Pancreas (tissue), 10 donors: Measurements from ENCODE around the gene HIBADH. TPM values are rescaled to one million over a fixed set of nuclear protein-coding genes. Genes with fewer than 3 reads are reported as not detected.

Experiments used
- ATAC-seq, 4 donors: fragments of 200-7000 bp; cut with Tn5 transposase; one replicate each; pipeline versions ENCODE4 v1.8.0 to v1.9.1; 2020; ENCODE audit warnings: mild to moderate bottlenecking in 4 of 4, moderate library complexity in 4 of 4
- DNase-seq, 6 donors: peaks; one replicate each; pipeline ENCODE4 v3.0.0-alpha.2; 2020
- FAIRE-seq: peaks from 2 replicates; lab custom pipeline; 2012; peaks lifted over from hg19 to GRCh38; lab: Jason Lieb, UNC
- H3K27ac ChIP-seq, 4 donors: fragments of 200-600 bp; sonication (generic); 1 replicate in 3 of 4; 2 replicates in 1 of 4; pipeline versions ENCODE4 v1.5.0 to v1.8.0; 2020
- H3K27me3 ChIP-seq, 4 donors: fragments of 200-600 bp; one replicate each; pipeline ENCODE4 v1.8.0; 2021
- H3K36me3 ChIP-seq, 3 donors: fragments of 200-600 bp; sonication (generic) in 1 of 3; one replicate each; pipeline versions ENCODE4 v1.5.0 to v1.8.0; 2020 to 2021
- H3K4me1 ChIP-seq, 3 donors: fragments of 200-600 bp; one replicate each; pipeline ENCODE4 v1.8.0; 2021
- H3K4me3 ChIP-seq, 4 donors: fragments of 200-600 bp; sonication (generic) in 2 of 4; one replicate each; pipeline versions ENCODE4 v1.5.0 to v1.8.0; 2020 to 2021
- H3K9me3 ChIP-seq, 4 donors: fragments of 200-600 bp; one replicate each; pipeline ENCODE4 v1.8.0; 2021
- WGBS, 2 donors: extraction: QIAGEN DNeasy Blood & Tissue Kit; methylation state at CpG; one replicate each; pipeline ENCODE4 v1.1.7; 2013; 5-methylcytosine and 5-hydroxymethylcytosine counted together
- intact Hi-C, 3 donors: fragments of 100-400 bp; cut with DNase I; formaldehyde crosslinking; loops; one replicate each; pipeline versions ENCODE4 v1.11.1 to v1.14.2; 2022
- polyA plus RNA-seq, 2 donors: library from polyadenylated mRNA; stranded (reverse); fragments of 200-250 nt; gene quantifications; one replicate each; pipeline ENCODE4 v1.2.3, GENCODE V29; 2013
- total RNA-seq, 6 donors: library from RNA; stranded (reverse); fragmentation: NEBNext Ultra II Directional in 4 of 6; extraction: Animal tissue kit (Norgen Biotek cat#: 25700) in 4 of 6; gene quantifications; one replicate each; pipeline versions ENCODE4 v1.2.1 to v1.2.4, GENCODE V29; 2021 to 2023
- TF ChIP-seq, protein P1 (sequence below), 4 donors: fragments of 200-600 bp; sonication (generic) in 3 of 4; IDR thresholded peaks; one replicate each; pipeline versions ENCODE4 v1.5.0 to v1.8.0; 2021; ENCODE audit warnings: antibody characterized with exemption in 4 of 4
- donor health status: healthy with polysubstance abuse.
- donor health status: DM: no; HTN: no; CAD: no; lungs with moderate emphysema.
- donor health status: DM: no; HTN: no; CAD: no.
- donor health status: control.
- donor health status: control.
- donor health status: Bipolar disorder and iron deficiency.
- donor health status: DM: yes; HTN: yes; CAD: no.
- donor health status: DM: no; HTN: no; CAD: no.
- donor health status: DM: no; HTN: no; CAD: no.
- donor health status: DM: yes; HTN: yes; CAD: no.

The HIBADH gene
- total and polyA plus RNA-seq, 8 donors, result 10.2 to 23.3 (median 14.2) TPM

GRCh38 chr7:27603813-27604212 is 58.9 kb downstream of the HIBADH start:
- ATAC-seq (no peak), DNase-seq (no peak), FAIRE-seq (peak; percentile 13)
- Histone ChIP-seq H3K27me3 (no peaks in the 10 kb centered on the region), H3K4me1 (peaks cover 0 to 8% (median 0%) of the 10 kb centered on the region in 3 donors), H3K4me3 (no peak overlapping the region), H3K36me3 (no peaks in the 10 kb centered on the region), H3K27ac (no peak overlapping the region), H3K9me3 (no peaks in the 10 kb centered on the region)
- TF ChIP-seq, protein P1, sequence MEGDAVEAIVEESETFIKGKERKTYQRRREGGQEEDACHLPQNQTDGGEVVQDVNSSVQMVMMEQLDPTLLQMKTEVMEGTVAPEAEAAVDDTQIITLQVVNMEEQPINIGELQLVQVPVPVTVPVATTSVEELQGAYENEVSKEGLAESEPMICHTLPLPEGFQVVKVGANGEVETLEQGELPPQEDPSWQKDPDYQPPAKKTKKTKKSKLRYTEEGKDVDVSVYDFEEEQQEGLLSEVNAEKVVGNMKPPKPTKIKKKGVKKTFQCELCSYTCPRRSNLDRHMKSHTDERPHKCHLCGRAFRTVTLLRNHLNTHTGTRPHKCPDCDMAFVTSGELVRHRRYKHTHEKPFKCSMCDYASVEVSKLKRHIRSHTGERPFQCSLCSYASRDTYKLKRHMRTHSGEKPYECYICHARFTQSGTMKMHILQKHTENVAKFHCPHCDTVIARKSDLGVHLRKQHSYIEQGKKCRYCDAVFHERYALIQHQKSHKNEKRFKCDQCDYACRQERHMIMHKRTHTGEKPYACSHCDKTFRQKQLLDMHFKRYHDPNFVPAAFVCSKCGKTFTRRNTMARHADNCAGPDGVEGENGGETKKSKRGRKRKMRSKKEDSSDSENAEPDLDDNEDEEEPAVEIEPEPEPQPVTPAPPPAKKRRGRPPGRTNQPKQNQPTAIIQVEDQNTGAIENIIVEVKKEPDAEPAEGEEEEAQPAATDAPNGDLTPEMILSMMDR (IDR thresholded peaks at IDR 0.05), result no peak
- WGBS, 2 donors, result 98 to 99% methylated on average over 2 of the region's 2 CpGs
- intact Hi-C loops, result no loop called here

DNA sequence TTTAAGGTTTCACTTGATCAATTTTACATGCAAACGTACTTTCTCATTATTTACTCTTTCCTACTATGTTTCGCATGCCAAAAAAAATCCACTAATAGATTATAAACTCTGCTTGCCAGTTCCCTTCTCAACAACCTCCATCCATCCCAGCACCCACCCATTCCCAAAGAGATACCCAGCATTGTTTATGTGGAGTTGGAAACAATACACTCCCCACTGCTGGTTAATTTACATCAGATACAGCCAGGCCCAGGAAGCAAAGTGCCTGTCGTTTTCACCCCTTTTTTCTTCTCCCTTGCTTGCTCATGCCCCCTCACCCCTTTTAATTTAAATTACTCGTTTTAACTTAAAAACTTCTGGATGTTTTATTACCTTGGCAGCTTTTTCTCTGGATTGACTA is 59.9 kb downstream of the HIBADH start:
- H3K9me3 ChIP-seq, result no peaks in the 10 kb centered on the region
- no peaks in the 10 kb centered on the region for H3K27me3 ChIP-seq
- FAIRE-seq, result no peak
- 64 to 69% methylated on average over 4 of the region's 4 CpGs for WGBS, 2 donors
- DNase-seq, result no peak
- peaks cover 0 to 6% (median 0%) of the 10 kb centered on the region in 3 donors for H3K4me1 ChIP-seq
- H3K27ac ChIP-seq, result no peak overlapping the region
- intact Hi-C loops, result no loop called here
- ATAC-seq, result no peak
- H3K4me3 ChIP-seq, result no peak overlapping the region
- H3K36me3 ChIP-seq, result no peaks in the 10 kb centered on the region
- TF ChIP-seq, protein P1 (IDR thresholded peaks at IDR 0.05), result no peak

DNA sequence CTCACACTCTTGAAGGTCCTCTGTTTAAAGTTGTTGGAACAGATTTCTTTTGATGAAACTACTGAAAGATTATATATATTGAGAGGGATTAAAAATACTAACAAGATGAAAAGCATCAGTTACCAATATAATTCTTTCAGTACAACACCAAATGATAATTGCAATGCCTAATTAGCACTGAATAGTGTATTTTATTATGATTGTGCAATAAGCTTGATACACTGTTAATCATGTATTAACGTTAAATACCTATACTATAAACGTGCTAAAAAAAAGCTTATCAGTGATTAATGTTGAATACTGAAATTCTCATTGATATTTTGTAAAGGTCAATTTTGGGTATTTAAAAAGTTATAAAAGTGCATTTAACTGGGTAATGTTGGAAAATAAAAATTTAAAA is 61.5 kb downstream of the HIBADH start:
- Histone ChIP-seq H3K36me3 (no peaks in the 10 kb centered on the region), H3K27ac (no peak overlapping the region), H3K27me3 (no peaks in the 10 kb centered on the region), H3K4me3 (no peak overlapping the region), H3K4me1 (peaks cover 0 to 4% (median 0%) of the 10 kb centered on the region in 3 donors), H3K9me3 (no peaks in the 10 kb centered on the region)
- TF ChIP-seq, protein P1 (IDR thresholded peaks at IDR 0.05), result no peak
- WGBS, 2 donors, result 71 to 79% methylated on average over 2 of the region's 2 CpGs
- intact Hi-C loops, result no loop called here
- ATAC-seq, result no peak
- no peak for FAIRE-seq
- no peak for DNase-seq

DNA sequence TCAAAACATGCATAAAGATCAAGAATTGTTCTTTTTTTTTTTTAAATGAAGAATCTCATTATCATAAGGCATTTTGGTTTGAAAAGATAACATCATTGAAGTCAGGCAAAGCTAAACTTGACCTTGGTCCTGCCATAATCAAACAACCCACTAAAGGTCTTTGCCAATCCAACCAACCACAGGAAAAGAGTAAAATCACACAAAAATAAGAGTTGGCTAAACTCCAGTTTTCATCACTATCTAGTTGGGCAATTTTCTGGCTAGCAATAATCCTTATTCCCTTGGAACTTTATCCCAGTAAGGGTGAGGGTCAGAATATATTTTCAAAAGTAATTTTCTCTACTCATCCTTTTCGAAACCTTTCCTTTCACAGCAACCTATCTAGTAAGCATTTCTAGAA is 62.4 kb downstream of the HIBADH start:
- no peaks in the 10 kb centered on the region for H3K27me3 ChIP-seq
- TF ChIP-seq, protein P1 (IDR thresholded peaks at IDR 0.05), result no peak
- DNase-seq (no peak), FAIRE-seq (no peak), ATAC-seq (no peak)
- no peak overlapping the region for H3K4me3 ChIP-seq
- intact Hi-C loops, result no loop called here
- no peaks in the 10 kb centered on the region for H3K36me3 ChIP-seq
- no peaks in the 10 kb centered on the region for H3K9me3 ChIP-seq
- no peak overlapping the region for H3K27ac ChIP-seq
- 97% methylated on average over 1 of the region's 1 CpG for WGBS, 2 donors
- no peaks in the 10 kb centered on the region for H3K4me1 ChIP-seq

DNA sequence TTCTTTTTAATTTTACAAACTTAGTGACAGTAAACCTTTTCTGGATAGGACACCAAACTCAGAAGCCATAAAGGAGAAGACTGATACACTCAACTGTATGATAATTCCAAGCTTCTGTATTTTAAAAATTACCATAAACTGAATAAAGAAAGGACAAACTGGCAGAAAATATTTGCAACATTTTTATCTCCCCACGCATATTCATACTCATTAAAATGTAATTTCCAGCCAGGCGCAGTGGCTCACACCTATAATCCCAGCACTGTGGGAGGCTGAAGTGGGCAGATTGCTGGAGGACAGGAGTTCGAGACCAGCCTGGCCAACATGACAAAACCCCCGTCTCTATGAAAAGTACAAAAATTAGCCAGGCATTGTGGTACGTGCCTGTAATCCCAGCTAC is 67.7 kb downstream of the HIBADH start:
- TF ChIP-seq, protein P1 (IDR thresholded peaks at IDR 0.05), result no peak
- no peak for FAIRE-seq
- Histone ChIP-seq H3K4me1 (no peaks in the 10 kb centered on the region), H3K9me3 (no peaks in the 10 kb centered on the region), H3K27ac (no peak overlapping the region), H3K4me3 (no peak overlapping the region), H3K36me3 (no peaks in the 10 kb centered on the region), H3K27me3 (no peaks in the 10 kb centered on the region)
- 97 to 99% methylated on average over 5 of the region's 5 CpGs for WGBS, 2 donors
- no peak for DNase-seq
- no peak for ATAC-seq
- intact Hi-C loops, result no loop called here
